ENCODE results near the gene GAS6. TPM values are rescaled to one million over a fixed set of nuclear protein-coding genes. Genes with fewer than 3 reads are reported as not detected.

GAS6 gene
- total RNA-seq, 1 experiment from 2014 or later, result 41.7 TPM

DNA sequence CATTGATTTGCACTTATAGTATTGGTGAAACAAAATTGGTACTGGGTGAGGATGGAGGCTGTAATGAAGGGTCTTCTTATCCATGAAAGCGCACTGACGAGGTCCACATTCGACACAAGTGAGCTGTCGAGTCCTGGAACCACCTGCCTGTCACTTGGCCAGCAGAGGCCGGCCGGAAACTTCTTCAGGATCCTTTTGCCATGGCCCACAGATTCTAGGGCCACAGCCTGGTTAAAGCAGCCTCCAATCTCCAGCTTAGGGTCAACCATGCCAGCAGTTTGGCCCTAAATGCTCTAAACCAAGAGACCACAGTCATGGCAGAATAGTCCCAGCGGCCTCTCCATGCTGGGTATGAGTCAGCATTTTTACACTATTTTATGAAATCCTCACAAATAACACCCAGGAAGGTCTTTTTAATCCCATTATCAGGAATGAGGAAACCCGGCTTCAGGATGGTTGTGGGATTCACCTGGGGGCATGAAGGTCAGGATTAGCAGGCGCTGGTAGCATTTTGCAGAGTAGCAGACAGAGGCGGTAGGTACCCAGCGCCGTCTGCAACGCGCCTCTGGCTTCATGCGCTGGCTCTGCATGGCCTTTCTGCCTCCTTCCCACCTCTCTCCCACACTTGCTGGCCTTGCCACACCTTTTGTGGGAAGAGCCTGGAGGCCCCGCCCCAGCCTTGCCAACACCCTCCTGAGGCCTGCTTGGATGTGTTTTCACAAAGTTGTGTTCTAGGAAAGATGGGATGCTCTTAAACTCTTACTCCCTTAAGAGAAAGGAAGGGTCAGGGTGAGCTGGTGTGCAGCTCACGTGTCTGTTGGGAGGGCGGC, 15.2 kb downstream of the GAS6 start:
- Histone ChIP-seq H3K27me3 (replicated peaks) (no peaks in the 10 kb centered on the region), H3K27ac (no peak overlapping the region), H3K36me3 (peaks cover 6% of the 10 kb centered on the region)

DNA sequence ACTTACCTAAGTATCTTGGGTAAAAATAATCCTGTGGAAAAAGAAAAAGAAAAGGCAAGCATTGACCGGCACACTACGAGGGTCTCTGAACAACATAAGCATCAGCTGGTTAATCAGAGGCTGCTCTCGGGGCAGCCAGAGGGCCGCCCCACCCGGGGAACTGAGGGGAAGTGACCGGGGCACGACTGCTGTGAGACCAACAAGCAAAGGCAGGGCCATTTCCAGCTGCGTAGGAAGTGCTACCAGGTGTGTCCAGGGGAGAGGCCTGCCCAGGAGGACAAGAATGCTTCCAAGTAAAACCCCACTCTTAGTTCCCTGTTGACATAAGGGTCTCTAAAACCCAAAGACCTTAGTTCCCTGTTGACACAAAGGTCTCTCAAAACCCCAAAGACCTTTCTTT, 15.9 kb downstream of the GAS6 start:
- peaks cover 6% of the 10 kb centered on the region for H3K36me3 ChIP-seq
- H3K27me3 ChIP-seq (replicated peaks), result no peaks in the 10 kb centered on the region
- no peak overlapping the region for H3K27ac ChIP-seq
- peak in 1 of 2 experiments; percentile 29 for DNase-seq (ENCODE audit: low read depth in 1 of 2, low spot score in 2 of 2)
- no peak overlapping the region for H3K4me3 ChIP-seq
- H3K4me1 ChIP-seq (replicated peaks), result peaks cover 7% of the 10 kb centered on the region
- no peaks in the 10 kb centered on the region; the same call in 1 of the 2 replicates for H3K9me3 ChIP-seq (replicated peaks)

More for the DNA sequence above, 15.2 kb downstream of the GAS6 start:
- Histone ChIP-seq H3K9me3 (replicated peaks) (no peaks in the 10 kb centered on the region; the same call in 1 of the 2 replicates), H3K4me1 (replicated peaks) (peaks cover 7% of the 10 kb centered on the region), H3K4me3 (no peak overlapping the region)
- DNase-seq (ENCODE audit: low read depth in 1 of 2, low spot score in 2 of 2), result no peak

DNA sequence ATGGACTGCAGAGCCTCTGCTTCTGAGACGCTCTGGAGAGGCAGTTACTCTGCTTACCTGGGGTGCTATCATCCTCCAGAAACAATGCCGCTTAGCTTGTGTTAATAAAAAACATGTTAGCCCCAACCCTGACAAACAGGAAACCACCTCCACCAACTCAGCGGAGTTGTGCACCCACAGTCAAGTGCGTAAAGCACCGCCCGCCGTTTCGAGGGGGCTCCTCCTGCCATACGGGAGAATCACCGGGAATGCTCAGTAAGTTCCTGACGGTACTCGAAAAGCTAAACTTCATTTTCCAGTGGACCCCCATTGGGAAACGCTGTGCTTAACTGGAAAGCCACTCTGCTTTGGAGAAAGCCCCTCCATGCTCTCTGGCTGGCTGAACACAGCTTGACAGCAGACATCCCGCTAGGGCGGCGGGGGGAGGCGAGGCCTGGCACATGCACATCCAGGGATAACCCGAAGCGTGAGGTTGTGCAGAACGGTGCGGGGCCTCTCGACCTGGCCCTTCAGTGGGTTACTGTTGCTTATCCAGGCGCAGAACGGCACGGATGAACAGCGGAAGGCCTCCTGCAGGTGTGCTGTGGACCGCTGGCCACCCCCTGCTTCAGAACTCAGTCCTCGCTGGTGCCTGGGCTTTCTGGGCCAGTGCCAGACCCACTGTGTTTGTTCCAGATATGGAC, 17.1 kb downstream of the GAS6 start:
- peak in 1 of 2 experiments; percentile 22 for DNase-seq (ENCODE audit: low read depth in 1 of 2, low spot score in 2 of 2)
- Histone ChIP-seq H3K4me1 (replicated peaks) (peaks cover 7% of the 10 kb centered on the region), H3K27ac (no peak overlapping the region), H3K27me3 (replicated peaks) (no peaks in the 10 kb centered on the region), H3K9me3 (replicated peaks) (no peaks in the 10 kb centered on the region; the same call in 1 of the 2 replicates), H3K4me3 (no peak overlapping the region), H3K36me3 (peaks cover 6% of the 10 kb centered on the region)

DNA sequence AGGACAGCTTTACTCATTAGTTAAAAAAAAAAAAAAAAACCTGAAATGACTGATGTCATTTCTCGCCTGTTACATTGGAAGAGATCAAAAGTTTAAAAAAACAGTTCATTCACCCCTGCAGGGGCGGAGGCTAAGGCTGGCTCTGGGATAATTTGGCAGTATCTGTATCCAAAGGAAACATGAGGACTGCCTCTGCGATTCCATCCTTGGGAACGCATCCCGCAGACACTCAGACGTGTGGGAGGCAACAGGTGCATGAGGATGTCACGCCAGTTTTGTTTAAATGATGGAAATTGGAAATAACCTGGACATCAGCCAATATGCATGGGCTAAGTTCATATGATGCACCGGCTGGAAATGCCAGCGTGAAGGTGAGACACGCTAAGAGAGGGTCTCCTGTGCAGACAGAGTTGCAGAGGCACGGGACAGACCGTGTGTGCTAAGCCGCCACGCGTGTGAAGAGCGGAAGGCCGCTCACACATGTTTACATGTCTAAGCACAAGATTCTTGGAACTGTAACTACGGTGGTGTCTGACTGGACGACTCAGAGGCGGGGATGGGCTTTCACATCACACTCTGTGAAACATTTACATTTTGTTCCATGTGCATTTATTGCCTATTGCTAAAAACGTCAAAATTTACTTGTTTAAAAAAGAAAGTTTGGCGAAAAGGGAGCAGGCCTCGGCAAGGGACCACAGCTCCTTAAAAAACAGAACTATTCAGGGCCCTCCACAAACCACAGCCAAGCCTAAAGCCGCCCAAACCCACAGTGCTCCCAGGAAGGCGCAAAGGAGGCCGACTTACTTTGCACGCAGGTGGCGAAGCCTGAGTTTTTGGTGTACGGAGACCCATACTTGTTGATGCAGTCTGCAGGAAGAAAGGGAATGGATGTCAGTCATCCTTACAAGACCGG, 17.9 kb downstream of the GAS6 start:
- no peak overlapping the region for H3K4me3 ChIP-seq
- H3K27ac ChIP-seq, result no peak overlapping the region
- DNase-seq (ENCODE audit: low read depth in 1 of 2, low spot score in 2 of 2), result no peak
- H3K9me3 ChIP-seq (replicated peaks), result no peaks in the 10 kb centered on the region; the same call in 1 of the 2 replicates
- H3K36me3 ChIP-seq, result peaks cover 5% of the 10 kb centered on the region
- H3K4me1 ChIP-seq (replicated peaks), result peaks cover 7% of the 10 kb centered on the region
- H3K27me3 ChIP-seq (replicated peaks), result no peaks in the 10 kb centered on the region

DNA sequence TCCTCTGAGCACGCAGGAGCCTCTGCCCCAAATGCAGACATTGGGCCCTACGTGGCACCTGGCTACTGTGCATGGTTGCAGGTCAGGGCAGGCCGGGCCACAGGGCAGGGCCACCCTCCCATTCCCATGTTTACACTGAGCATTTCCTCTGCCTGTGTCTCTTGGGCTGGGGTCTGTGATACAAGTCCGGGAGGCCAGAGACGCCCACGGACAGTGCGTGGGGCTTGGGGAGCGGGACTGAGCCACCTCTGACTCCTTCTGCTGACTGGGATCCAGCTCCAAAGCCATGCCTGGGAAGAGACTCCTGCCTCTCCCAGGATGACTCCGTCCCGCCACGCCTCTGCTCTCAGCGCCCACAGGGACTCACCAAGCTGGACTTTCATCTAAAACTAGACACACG, 18.8 kb downstream of the GAS6 start:
- H3K4me1 ChIP-seq (replicated peaks), result peaks cover 13% of the 10 kb centered on the region
- H3K36me3 ChIP-seq, result peaks cover 8% of the 10 kb centered on the region; the same call in 1 of the 2 replicates
- no peaks in the 10 kb centered on the region for H3K27me3 ChIP-seq (replicated peaks)
- no peak for DNase-seq (ENCODE audit: low read depth in 1 of 2, low spot score in 2 of 2)
- no peak overlapping the region for H3K4me3 ChIP-seq
- H3K27ac ChIP-seq, result no peak overlapping the region
- H3K9me3 ChIP-seq (replicated peaks), result no peaks in the 10 kb centered on the region

DNA sequence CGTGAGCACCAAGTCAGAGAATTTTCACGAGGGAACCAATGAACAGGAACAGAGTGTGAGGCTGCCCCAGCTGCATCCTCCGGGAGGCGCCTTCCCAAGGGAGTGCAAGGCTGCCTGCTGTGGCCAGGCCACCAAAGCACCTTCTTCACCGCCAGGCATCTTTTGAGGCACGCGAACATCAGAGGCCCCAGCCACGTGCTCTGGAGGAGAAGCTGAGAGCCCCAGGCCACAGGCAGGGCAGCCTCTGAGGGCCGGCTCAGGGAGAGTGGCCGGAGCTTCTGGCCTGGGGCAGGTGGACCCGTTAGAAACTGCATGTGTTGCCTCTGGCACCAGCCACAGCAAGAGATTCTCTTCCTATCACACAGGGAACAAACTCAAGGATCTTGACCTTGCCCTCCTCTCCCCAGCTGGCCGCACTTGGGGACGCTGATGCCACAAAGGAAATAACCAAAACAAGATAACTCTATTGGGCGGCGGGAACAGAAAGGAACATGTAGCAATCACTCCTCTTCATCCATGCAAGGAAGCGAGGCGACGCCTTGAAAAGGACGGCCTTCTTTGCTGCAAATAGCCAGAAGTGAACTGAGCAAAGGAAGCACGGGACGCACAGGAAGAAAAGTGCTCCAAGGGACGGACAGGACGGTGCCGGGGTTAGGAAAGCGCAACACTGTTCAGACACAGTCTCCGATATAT, 19.9 kb downstream of the GAS6 start:
- no peak for DNase-seq (ENCODE audit: low read depth in 1 of 2, low spot score in 2 of 2)
- H3K9me3 ChIP-seq (replicated peaks), result no peaks in the 10 kb centered on the region
- H3K4me1 ChIP-seq (replicated peaks), result peaks cover 15% of the 10 kb centered on the region
- H3K36me3 ChIP-seq, result peaks cover 8% of the 10 kb centered on the region; the same call in 1 of the 2 replicates
- H3K27ac ChIP-seq, result no peak overlapping the region
- no peaks in the 10 kb centered on the region for H3K27me3 ChIP-seq (replicated peaks)
- no peak overlapping the region for H3K4me3 ChIP-seq

DNA sequence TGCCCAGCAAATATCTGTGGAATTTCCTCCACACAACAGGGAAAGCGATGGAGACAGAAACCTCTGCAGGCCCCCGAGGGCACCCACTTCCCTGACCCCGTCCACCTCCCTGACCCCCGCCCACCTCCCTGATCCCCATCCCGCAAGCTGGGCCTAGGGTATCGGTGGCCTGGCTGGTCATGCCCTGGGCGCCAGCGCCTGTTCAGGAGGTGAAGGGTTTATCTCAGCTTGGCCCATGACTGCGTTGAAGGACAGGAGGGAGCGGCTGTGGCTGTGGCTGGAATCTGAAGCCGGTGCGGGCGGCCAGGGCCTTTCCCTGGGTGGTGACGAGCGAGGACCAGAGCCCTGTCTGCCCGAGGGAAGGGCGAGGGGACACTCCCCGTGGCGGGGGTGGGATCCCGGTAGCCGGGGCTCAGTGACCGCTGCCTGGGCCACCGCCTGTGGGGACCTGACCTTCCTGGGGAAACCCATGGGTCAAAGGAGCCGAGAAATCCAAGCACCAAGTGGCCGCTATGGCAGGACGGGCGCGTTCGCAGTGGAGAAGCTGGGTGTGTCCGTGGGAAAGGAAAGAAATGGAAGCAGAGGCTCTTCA, 20.7 kb downstream of the GAS6 start:
- Histone ChIP-seq H3K9me3 (replicated peaks) (no peaks in the 10 kb centered on the region), H3K36me3 (peaks cover 8% of the 10 kb centered on the region; the same call in 1 of the 2 replicates), H3K4me3 (no peak overlapping the region), H3K27ac (no peak overlapping the region), H3K27me3 (replicated peaks) (no peaks in the 10 kb centered on the region), H3K4me1 (replicated peaks) (peaks cover 20% of the 10 kb centered on the region)
- DNase-seq (ENCODE audit: low read depth in 1 of 2, low spot score in 2 of 2), result no peak

DNA sequence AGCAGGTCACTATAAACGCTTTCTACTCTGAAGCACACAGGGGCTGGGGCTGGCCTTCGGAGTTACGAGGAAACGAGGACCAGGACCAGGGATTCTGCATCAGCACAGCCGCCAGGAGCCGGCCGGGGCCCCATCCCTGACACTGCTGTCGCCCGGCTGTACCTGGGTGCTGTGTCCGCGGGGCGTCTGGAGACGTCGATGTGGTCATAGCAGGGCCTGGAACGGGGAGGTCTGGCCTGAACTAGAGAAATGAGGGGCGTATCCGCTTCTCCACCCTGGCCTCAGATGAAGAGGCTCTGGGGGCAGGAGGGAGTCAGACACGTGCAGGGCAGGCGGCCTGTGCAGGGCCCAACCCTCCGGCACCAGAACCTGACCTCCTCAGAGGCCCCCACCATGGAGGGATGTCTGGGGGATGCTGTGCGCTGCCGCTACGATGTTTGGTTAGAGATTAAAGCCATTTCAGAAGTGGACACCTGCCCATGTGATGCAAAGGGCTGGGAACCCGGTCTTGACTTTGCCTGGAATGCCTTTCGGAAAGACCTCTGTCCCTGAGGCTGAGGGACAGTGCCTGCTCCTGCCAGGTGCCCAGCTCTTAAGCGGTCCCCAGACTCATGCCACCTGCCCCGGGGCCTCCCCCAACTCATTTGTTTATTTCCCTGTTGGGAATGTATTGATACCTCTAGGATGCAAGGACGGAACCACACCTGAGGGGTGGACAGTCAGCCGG, 21.4 kb downstream of the GAS6 start:
- Histone ChIP-seq H3K27me3 (replicated peaks) (no peaks in the 10 kb centered on the region), H3K9me3 (replicated peaks) (no peaks in the 10 kb centered on the region), H3K4me3 (no peak overlapping the region), H3K27ac (no peak overlapping the region), H3K36me3 (peaks cover 8% of the 10 kb centered on the region; the same call in 1 of the 2 replicates), H3K4me1 (replicated peaks) (peaks cover 26% of the 10 kb centered on the region)
- DNase-seq (ENCODE audit: low read depth in 1 of 2, low spot score in 2 of 2), result no peak

DNA sequence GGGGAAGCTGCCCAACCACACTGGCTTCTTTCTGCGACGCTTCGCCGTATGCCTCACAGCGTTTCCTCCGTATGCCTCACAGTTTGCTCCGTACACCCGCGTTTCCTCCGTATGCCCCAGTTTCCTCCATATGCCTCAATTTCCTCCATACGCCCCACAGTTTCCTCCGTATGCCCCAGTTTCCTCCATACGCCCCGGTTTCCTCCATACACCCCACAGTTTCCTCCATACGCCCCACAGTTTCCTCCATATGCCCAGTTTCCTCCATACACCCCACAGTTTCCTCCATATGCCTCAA, 22.6 kb downstream of the GAS6 start:
- peaks cover 8% of the 10 kb centered on the region; the same call in 1 of the 2 replicates for H3K36me3 ChIP-seq
- no peak overlapping the region for H3K27ac ChIP-seq
- peaks cover 34% of the 10 kb centered on the region for H3K4me1 ChIP-seq (replicated peaks)

DNA sequence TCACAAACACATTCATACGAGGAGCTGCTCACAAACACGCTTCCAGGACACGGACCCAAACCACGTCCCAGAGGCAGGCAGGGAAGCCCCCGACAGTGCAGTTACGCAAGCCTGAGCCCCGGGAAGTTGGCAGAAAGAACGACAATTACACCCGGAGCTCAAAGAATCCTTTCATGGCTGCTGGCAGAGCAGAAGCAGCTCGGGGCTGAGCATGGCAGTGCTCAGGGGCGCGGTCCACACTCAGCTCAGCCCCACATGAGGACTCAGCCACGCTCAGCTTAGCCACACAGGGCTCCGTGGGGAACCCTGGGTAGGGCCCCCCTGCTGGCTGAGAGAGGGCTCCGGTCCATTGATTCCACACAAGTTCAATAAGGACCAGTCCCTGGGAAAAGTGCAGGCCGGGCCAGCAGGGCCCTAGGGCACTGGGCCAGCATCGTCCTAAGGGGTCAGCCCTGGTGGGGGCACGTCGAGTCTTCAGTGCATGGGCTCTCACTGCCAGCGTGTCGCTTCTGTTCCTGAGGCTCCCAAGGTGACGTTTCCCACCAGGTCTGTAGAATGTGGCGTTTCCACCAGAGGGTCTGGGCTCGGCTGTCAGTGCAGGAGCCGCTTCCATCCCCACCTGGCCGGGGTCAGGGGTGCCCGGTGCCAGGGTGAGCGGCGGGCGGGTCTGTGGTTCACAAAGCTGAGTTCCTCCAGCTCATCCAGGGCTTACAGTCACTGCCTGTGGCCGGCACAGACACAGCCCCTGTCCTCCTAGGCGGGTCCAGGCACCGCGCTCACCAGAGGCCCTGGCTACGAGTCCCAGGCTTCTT, 23.1 kb downstream of the GAS6 start:
- no peak overlapping the region for H3K4me3 ChIP-seq
- H3K36me3 ChIP-seq, result peaks cover 8% of the 10 kb centered on the region; the same call in 1 of the 2 replicates
- no peak overlapping the region for H3K27ac ChIP-seq

More for the DNA sequence above, 22.6 kb downstream of the GAS6 start:
- H3K4me3 ChIP-seq, result no peak overlapping the region
- DNase-seq (ENCODE audit: low read depth in 1 of 2, low spot score in 2 of 2), result no peak
- H3K9me3 ChIP-seq (replicated peaks), result no peaks in the 10 kb centered on the region
- no peaks in the 10 kb centered on the region for H3K27me3 ChIP-seq (replicated peaks)

DNA sequence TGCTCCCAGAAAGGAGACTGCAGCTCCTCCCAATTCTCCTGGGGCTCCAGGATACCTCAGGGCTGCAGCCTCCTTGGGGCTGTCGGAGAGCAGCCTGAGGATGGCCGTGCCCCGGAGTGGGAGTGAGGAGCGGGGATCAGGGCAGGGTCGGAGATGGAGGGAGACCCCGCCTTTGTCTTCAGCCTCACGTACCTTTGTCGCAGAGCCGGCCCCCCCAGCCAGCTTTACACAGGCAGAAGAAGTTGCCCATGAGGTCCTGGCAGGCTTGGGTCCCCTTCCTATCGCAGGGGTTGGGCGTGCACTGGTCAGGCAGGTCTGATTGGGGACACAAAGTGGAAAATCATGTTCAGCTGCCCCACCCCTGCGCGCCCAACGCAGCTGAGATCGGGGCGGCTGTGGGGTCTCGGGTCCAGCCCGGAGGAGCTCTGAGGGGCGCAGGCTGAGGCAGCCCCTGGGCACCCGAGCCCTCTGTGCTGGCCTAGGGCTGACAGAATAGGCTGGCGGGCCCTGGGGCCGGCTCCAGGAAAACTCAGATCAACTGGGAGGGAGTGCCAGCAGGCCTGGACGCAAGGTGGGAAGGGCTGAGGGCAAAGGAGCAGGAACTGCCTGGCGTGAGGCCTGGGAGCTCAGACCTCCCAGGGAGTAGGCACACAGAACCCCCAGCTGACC, 24.2 kb downstream of the GAS6 start:
- Histone ChIP-seq H3K27ac (no peak overlapping the region), H3K36me3 (peaks cover 8% of the 10 kb centered on the region; the same call in 1 of the 2 replicates), H3K27me3 (replicated peaks) (no peaks in the 10 kb centered on the region), H3K9me3 (replicated peaks) (no peaks in the 10 kb centered on the region), H3K4me1 (replicated peaks) (peaks cover 37% of the 10 kb centered on the region), H3K4me3 (no peak overlapping the region)
- DNase-seq (ENCODE audit: low read depth in 1 of 2, low spot score in 2 of 2), result no peak

More for the DNA sequence above, 23.1 kb downstream of the GAS6 start:
- DNase-seq (ENCODE audit: low read depth in 1 of 2, low spot score in 2 of 2), result no peak
- Histone ChIP-seq H3K27me3 (replicated peaks) (no peaks in the 10 kb centered on the region), H3K9me3 (replicated peaks) (no peaks in the 10 kb centered on the region), H3K4me1 (replicated peaks) (peaks cover 36% of the 10 kb centered on the region)
